Measurements from ENCODE around the gene AUTS2.

- TF ChIP-seq CTCF (IDR thresholded peaks at IDR 0.05) = no peak
- no peak for TF ChIP-seq POLR2A (IDR thresholded peaks at IDR 0.05)
Measured at GRCh38 chr7:70392877-70393435, 794.7 kb downstream of the AUTS2 start.
